HepG2 (cell line): ENCODE data around the gene COG1. TPM values are rescaled to one million over a fixed set of nuclear protein-coding genes. Genes with fewer than 3 reads are reported as not detected.

Experiments
- AKAP8 ChIP-seq: sonication (generic); formaldehyde crosslinking; IDR thresholded peaks from 2 replicates; pipeline ENCODE4 v1.5.1; 2020; ENCODE audit warnings: mild to moderate bottlenecking, missing genetic modification reagents
- AKNA ChIP-seq: sonication (generic); formaldehyde crosslinking; IDR thresholded peaks from 2 replicates; pipeline ENCODE4 v1.4.0; 2020; ENCODE audit warnings: missing genetic modification reagents, borderline replicate concordance
- FOXA3 ChIP-seq: IDR thresholded peaks from 2 replicates; pipeline ENCODE4 v1.6.1; 2016; ENCODE audit warnings: missing genetic modification reagents, missing compliant biosample characterization
- PAF1 ChIP-seq: IDR thresholded peaks from 2 replicates; pipeline ENCODE4 v1.6.1; 2016; ENCODE audit warnings: missing genetic modification reagents, missing compliant biosample characterization
- RCOR2 ChIP-seq: IDR thresholded peaks from 2 replicates; pipeline ENCODE4 v1.6.1; 2016; ENCODE audit warnings: missing biosample characterization, missing genetic modification reagents
- ZBTB7B ChIP-seq: sonication (generic); formaldehyde crosslinking; IDR thresholded peaks from 2 replicates; pipeline ENCODE4 v1.4.0; 2020; ENCODE audit warnings: missing genetic modification reagents
- ZNF136 ChIP-seq: sonication (generic); formaldehyde crosslinking; IDR thresholded peaks from 2 replicates; pipeline ENCODE4 v1.8.1; 2022; ENCODE audit warnings: low read depth, mild to moderate bottlenecking, moderate library complexity, missing genetic modification reagents
- ZNF251 ChIP-seq: sonication (generic); formaldehyde crosslinking; IDR thresholded peaks from 2 replicates; pipeline ENCODE4 v1.9.0; 2021; ENCODE audit warnings: mild to moderate bottlenecking, missing genetic modification reagents
- ZNF329 ChIP-seq: sonication (generic); formaldehyde crosslinking; IDR thresholded peaks from 2 replicates; pipeline ENCODE4 v1.9.0; 2021; ENCODE audit warnings: low read depth, mild to moderate bottlenecking, missing genetic modification reagents
- ZNF512B ChIP-seq: sonication (generic); formaldehyde crosslinking; IDR thresholded peaks from 2 replicates; pipeline ENCODE4 v1.5.1; 2020; ENCODE audit warnings: missing genetic modification reagents, mild to moderate bottlenecking, borderline replicate concordance
- ZNF572 ChIP-seq: sonication (generic); formaldehyde crosslinking; IDR thresholded peaks from 2 replicates; pipeline ENCODE4 v1.5.1; 2020; ENCODE audit warnings: mild to moderate bottlenecking, missing genetic modification reagents
- ZSCAN21 ChIP-seq: sonication (generic); formaldehyde crosslinking; IDR thresholded peaks from 2 replicates; pipeline ENCODE4 v1.8.0; 2022; ENCODE audit warnings: mild to moderate bottlenecking, missing genetic modification reagents, moderate library complexity, borderline replicate concordance
- polyA plus RNA-seq, 8 experiments: library from polyadenylated mRNA; depleted of rRNA in 3 of 8; stranded (reverse) in 7 of 8; unstranded in 1 of 8; fragments of >200 nt; fragmentation: Illumina TruSeq in 4 of 8; extraction: Trizol in 4 of 8; gene quantifications; 2 replicates each; pipeline versions ENCODE4 v1.2.1 to v1.2.3, GENCODE V29; 2011 to 2016; ENCODE audit warnings: low read depth in 4 of 8, missing spikeins in 1 of 8, mixed read lengths in 1 of 8; ENCODE audit not compliant: insufficient read depth in 1 of 8
- total RNA-seq, 5 experiments: library from RNA; depleted of rRNA; stranded (reverse); fragments of >200 nt; fragmentation: Illumina TruSeq; extraction: Trizol; gene quantifications; 2 replicates each; pipeline ENCODE4 v1.2.3, GENCODE V29; 2016; ENCODE audit warnings: low read depth in 1 of 5
- TF ChIP-seq, protein P1 (sequence below): IDR thresholded peaks from 2 replicates; pipeline ENCODE4 v1.4.0; 2020; ENCODE audit warnings: mild to moderate bottlenecking, missing genetic modification reagents

The COG1 gene
- total and polyA plus RNA-seq, 2 of the 13 experiments (the other 11 are each of a cell fraction or from before 2014, with no cell fraction given) = 36.6 to 39.7 TPM

DNA sequence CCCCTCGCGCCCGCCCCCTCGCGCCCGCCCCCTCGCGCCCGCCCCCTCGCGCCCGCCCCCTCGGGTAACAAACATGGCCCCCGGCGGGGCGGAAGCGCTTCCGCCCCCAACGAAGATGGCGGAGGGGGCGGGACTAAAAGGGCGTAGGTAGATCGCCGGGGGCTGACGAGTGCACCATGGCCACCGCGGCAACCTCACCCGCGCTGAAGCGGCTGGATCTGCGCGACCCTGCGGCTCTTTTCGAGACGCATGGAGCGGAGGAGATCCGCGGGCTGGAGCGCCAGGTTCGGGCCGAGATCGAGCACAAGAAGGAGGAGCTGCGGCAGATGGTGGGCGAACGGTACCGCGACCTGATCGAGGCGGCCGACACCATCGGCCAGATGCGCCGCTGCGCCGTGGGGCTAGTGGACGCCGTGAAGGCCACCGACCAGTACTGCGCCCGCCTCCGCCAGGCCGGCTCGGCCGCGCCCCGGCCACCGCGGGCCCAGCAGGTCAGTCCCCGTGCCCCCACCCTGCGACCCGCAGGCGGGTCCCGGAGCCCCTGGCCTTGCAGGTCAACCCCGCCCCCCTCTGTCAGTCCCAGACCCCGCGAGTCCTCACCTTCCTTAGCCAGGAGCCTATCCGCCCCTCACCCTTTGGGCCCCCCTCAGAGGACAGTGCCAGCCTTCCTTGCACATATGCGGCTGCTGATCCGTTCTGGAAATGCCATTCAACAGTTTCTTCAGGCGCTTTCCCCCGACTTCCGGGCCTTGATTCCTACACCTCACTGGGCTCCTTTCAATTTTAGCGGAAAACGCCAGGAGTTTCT is at the start of gene COG1 (continued):
- no peak for TF ChIP-seq AKNA
- no peak for TF ChIP-seq PAF1 (CRISPR knock-in tag)
- TF ChIP-seq FOXA3 = no peak; the same call in none of the 2 replicates
- TF ChIP-seq ZNF251 (CRISPR knock-in tag) = no peak; the same call in 1 of the 2 replicates
- TF ChIP-seq ZNF136 (CRISPR knock-in tag) = no peak
- TF ChIP-seq ZNF572 = no peak
- TF ChIP-seq AKAP8 (CRISPR knock-in tag) = peak; percentile 60; the same call in 1 of the 2 replicates
- TF ChIP-seq ZSCAN21 (CRISPR knock-in tag) = peak; percentile 90
- peak; percentile 85 for TF ChIP-seq ZBTB7B (CRISPR knock-in tag)
- TF ChIP-seq ZNF512B (CRISPR knock-in tag) = no peak
- TF ChIP-seq, protein P1, sequence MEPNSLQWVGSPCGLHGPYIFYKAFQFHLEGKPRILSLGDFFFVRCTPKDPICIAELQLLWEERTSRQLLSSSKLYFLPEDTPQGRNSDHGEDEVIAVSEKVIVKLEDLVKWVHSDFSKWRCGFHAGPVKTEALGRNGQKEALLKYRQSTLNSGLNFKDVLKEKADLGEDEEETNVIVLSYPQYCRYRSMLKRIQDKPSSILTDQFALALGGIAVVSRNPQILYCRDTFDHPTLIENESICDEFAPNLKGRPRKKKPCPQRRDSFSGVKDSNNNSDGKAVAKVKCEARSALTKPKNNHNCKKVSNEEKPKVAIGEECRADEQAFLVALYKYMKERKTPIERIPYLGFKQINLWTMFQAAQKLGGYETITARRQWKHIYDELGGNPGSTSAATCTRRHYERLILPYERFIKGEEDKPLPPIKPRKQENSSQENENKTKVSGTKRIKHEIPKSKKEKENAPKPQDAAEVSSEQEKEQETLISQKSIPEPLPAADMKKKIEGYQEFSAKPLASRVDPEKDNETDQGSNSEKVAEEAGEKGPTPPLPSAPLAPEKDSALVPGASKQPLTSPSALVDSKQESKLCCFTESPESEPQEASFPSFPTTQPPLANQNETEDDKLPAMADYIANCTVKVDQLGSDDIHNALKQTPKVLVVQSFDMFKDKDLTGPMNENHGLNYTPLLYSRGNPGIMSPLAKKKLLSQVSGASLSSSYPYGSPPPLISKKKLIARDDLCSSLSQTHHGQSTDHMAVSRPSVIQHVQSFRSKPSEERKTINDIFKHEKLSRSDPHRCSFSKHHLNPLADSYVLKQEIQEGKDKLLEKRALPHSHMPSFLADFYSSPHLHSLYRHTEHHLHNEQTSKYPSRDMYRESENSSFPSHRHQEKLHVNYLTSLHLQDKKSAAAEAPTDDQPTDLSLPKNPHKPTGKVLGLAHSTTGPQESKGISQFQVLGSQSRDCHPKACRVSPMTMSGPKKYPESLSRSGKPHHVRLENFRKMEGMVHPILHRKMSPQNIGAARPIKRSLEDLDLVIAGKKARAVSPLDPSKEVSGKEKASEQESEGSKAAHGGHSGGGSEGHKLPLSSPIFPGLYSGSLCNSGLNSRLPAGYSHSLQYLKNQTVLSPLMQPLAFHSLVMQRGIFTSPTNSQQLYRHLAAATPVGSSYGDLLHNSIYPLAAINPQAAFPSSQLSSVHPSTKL = 0 out of 2 replicates have a peak, but pooled peaks have one; percentile 33
- peak; percentile 58 for TF ChIP-seq ZNF329 (CRISPR knock-in tag)
- no peak for TF ChIP-seq RCOR2
